ENCODE results near the gene GPR160. TPM values are rescaled to one million over a fixed set of nuclear protein-coding genes. Genes with fewer than 3 reads are reported as not detected.

GPR160 gene
- total and polyA plus RNA-seq, 9 donors = 0.35 to 6.1 (median 0.97) TPM

- Histone ChIP-seq H3K27me3 (no peaks in the 10 kb centered on the region), H3K4me3 (no peak overlapping the region), H3K9me3 (no peaks in the 10 kb centered on the region), H3K4me1 (ENCODE audit: insufficient read depth) (no peaks in the 10 kb centered on the region), H3K36me3 (no peaks in the 10 kb centered on the region), H3K27ac (no peak overlapping the region)
- TF ChIP-seq CTCF (IDR thresholded peaks at IDR 0.05) = no peak
- no peak for TF ChIP-seq EP300 (IDR thresholded peaks at IDR 0.05)
- no peak for TF ChIP-seq POLR2A (IDR thresholded peaks at IDR 0.05)
- intact Hi-C loops (cut with DNase I) = no loop called here
- DNase-seq = no peak
- WGBS, 3 donors = 58 to 78% (median 72%) methylated on average over 10 of the region's 10 CpGs
Observed at GRCh38 chr3:170049146-170050000, 11.6 kb downstream of the GPR160 start.

- DNase-seq = no peak
- Histone ChIP-seq H3K9me3 (no peaks in the 10 kb centered on the region), H3K27me3 (no peaks in the 10 kb centered on the region), H3K36me3 (no peaks in the 10 kb centered on the region), H3K4me1 (ENCODE audit: insufficient read depth) (no peaks in the 10 kb centered on the region), H3K27ac (no peak overlapping the region), H3K4me3 (no peak overlapping the region)
- intact Hi-C loops (cut with DNase I) = no loop called here
- 64 to 75% (median 65%) methylated on average over 4 of the region's 4 CpGs for WGBS, 3 donors
- TF ChIP-seq EP300 (IDR thresholded peaks at IDR 0.05) (no peak), CTCF (IDR thresholded peaks at IDR 0.05) (no peak), POLR2A (IDR thresholded peaks at IDR 0.05) (no peak)
Observed at GRCh38 chr3:170050753-170051152, 13.0 kb downstream of the GPR160 start.

GRCh38 chr3:170052398-170052797 lies 14.6 kb downstream of the GPR160 start:
- Histone ChIP-seq H3K36me3 (no peaks in the 10 kb centered on the region), H3K9me3 (no peaks in the 10 kb centered on the region), H3K27ac (no peak overlapping the region), H3K27me3 (no peaks in the 10 kb centered on the region), H3K4me1 (ENCODE audit: insufficient read depth) (no peaks in the 10 kb centered on the region), H3K4me3 (no peak overlapping the region)
- DNase-seq = no peak
- TF ChIP-seq POLR2A (IDR thresholded peaks at IDR 0.05) = no peak
- no peak for TF ChIP-seq CTCF (IDR thresholded peaks at IDR 0.05)
- TF ChIP-seq EP300 (IDR thresholded peaks at IDR 0.05) = no peak
- intact Hi-C loops (cut with DNase I) = no loop called here

GRCh38 chr3:170054204-170054603 lies 16.4 kb downstream of the GPR160 start:
- Histone ChIP-seq H3K4me1 (ENCODE audit: insufficient read depth) (no peaks in the 10 kb centered on the region), H3K4me3 (no peak overlapping the region), H3K9me3 (no peaks in the 10 kb centered on the region), H3K27ac (no peak overlapping the region), H3K36me3 (no peaks in the 10 kb centered on the region), H3K27me3 (no peaks in the 10 kb centered on the region)
- no peak for DNase-seq
- TF ChIP-seq CTCF (IDR thresholded peaks at IDR 0.05) (no peak), EP300 (IDR thresholded peaks at IDR 0.05) (no peak), POLR2A (IDR thresholded peaks at IDR 0.05) (no peak)
- intact Hi-C loops (cut with DNase I) = no loop called here
- 96 to 100% (median 97%) methylated on average over 1 of the region's 1 CpG for WGBS, 3 donors
